Stimulated activated CD4-positive, alpha-beta T cell treated with anti-CD3 and anti-CD28 coated beads, Interleukin-4, amount 100 ng/mL, for 48 hours (primary cell): Measurements from ENCODE around the gene ACLY.
A peak's percentile ranks its signal among the peaks of the same experiment; 100 is the strongest.

Experiments
- DNase-seq, 2 donors: peaks; one replicate each; pipeline ENCODE4 v3.0.0-alpha.2; 2020; ENCODE audit warnings: low read depth in 2 of 2

The ACLY gene

GRCh38 chr17:41918314-41919164, at the start of gene ACLY:
ACLY (minus strand) TSS chr17:41918951; CDS start chr17:41913873, 5,078 bp downstream.
- DNase-seq: peak; percentile 93 to 95

GRCh38 chr17:41967921-41968578, 49.3 kb upstream of the ACLY start:
- DNase-seq: no peak

- DNase-seq: peak; percentile 28 to 36
These were observed 48.6 kb upstream of the ACLY start for GRCh38 chr17:41967141-41967920.

DNA sequence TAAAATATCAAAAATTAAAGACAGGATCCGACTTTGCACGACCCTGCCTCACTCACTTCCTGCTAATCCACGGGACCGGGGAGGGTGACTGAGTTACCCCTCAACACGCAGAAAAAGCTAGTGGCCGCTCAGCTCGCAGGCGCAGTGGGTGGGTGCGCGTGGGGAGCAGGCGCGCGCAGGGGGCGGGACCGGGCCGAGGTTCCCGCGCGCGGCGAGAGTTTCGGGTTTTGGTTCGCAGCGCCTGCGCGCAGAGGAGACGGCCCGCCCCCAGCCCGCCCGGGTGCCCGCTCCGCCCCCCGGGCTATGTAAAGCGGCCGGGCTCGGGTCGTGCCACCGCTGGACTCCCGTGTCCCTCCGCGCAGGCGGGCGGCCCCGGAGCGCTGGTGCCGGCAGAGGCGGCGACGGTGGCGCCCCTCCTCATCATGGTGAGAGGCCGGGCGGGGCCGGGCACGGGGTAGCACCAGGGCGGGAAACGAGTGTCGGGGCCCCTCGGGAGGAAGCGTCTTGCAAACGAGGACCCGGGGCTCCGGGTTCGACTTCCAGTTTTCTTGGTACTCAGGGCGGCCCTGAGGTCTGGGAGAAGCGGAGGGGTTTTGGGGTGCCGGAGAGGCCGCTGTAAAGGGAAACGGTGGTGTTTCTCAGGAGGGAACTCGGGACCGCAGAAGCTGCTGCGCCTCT, 47.9 kb upstream of the ACLY start, which contains the start of gene CNP:
TSS of gene CNP (plus strand) at position 333 of the 678 bp plus-strand sequence. CDS start at position 423, 90 bp downstream.
- DNase-seq: peak; percentile 87 to 91

DNA sequence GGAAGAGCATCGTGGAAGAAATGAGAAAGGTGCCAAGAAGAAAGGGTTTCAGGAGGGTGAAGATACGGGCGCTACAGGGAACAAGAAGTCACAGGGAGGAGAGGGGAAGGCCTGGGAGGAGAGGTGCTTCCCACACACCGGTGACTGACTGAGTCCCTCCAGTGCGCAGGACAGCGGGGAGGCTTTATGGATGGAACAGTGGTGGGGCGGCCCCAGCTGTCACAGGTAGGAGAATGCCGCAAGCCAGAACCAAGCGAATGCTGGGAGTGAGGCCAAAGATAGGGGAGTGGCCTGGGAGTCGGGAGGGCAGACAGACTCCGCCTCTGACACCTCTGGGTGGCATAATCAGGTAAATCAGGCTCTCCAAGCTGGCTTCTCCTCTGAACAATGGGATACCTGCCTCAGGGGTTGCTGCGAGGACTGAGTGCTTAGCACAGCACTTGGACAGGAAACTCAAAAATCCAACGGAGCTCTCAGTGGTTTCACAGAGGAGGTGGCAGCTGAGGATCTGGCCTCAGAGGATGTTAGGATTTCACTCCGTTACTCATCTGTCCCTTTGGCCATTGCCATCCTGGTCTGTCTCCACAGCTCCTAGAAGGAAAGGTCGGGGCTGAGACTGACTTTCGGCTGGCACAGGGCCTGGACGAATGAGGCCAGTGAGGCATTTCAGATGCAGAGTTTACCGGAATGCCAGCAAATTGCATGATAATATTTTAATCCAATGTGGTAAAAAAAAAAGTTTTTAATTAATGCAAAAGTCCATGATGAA, 47.1 kb upstream of the ACLY start:
- DNase-seq: peak; percentile 56 to 65

GRCh38 chr17:41962768-41963434, 44.1 kb upstream of the ACLY start:
- DNase-seq: peak; percentile 60 to 71

- DNase-seq: no peak
These were observed 43.4 kb upstream of the ACLY start for GRCh38 chr17:41962111-41962510.

- no peak for DNase-seq
These were observed 40.8 kb upstream of the ACLY start for GRCh38 chr17:41959336-41960095.

DNA sequence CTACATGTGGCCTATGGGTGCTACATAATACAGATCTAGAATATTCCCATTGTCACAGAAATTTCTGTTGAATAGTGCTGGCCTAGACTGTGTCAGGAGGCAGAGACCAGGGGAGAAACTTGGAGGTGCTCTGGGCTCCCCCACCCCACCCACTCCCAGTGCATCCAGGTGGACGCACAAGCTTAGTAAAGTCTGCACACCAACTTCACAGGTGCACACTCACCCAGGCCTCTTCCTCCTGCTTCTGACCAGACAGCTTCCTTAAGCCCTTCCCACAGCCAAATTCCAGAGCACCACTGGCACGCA, 40.2 kb upstream of the ACLY start:
- DNase-seq: no peak

DNA sequence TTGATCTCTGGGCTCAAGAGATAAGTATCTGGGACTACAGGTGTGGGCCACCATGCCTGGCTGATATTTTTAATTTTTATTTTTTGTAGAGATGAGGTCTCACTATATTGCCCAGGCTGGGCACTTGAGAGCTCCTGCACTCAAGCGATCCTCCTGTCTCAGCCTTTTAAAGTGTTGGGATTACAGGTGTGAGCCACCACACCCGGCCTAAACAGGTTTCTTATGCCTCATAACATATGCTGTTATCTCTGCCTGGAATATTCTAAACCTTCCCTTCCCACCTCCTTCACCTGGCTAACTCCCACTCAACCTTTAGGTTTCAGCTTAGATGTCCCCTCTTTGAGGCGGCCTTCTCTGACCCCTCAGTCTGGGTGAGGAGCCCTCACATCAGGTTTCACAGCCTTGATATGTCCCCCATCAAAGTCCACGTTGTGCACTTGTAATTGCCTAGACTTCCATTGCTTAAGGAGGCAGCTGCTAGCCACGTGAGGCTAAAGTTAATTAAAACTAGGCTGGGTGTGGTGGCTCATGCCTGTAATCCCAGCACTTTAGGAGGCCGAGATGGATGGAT, 39.2 kb upstream of the ACLY start:
- no peak for DNase-seq

- no peak for DNase-seq
These were observed 38.5 kb upstream of the ACLY start for GRCh38 chr17:41957031-41957868.

GRCh38 chr17:41956522-41956921, 37.8 kb upstream of the ACLY start:
- DNase-seq: no peak

DNA sequence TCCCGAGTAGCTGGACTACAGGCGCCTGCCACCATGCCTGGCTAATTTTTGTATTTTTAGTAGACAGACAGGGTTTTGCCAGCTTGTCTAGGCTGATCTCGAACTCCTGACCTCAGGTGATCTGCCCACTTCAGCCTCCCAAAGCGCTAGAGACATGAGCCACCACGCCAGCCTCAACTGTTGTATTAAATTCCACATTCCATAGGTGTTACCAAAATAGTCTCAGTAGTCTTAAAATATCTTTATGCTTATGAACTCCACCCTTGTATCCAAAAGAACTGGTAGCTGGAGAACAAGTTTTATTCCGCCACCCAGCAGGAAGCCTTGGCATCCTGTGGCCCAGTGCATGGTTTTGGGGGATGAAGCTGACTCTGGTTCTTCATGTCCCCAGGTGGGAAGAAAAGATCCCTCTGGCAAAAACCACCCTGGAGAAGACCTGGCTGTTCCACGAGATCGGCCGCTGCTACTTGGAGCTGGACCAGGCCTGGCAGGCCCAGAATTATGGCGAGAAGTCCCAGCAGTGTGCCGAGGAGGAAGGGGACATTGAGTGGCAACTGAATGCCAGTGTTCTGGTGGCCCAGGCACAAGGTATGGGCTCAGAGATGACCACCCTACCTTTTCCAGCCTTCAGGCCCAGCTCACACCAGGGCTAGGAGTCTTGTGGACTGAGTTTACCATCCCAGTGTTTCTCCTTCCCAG, 30.2 kb upstream of the ACLY start:
- DNase-seq: no peak

DNA sequence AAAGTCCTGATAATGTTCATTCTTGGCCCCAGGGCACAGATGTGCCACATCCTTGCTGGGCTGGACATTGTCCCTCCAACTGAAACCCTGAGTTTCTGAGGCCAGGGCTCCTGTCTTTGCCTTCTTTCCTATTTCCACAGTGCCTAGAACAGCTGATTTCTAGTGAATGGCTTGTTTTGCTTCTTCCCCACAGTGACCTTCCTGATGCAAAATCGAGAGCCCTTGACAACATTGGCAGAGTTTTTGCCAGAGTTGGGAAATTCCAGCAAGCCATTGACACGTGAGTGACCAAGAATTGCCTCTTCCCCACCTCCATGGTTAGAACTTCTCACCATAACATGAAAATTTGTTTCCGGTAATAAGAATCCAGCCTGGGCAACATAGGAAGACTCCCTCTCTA, 26.2 kb upstream of the ACLY start:
- no peak for DNase-seq

DNA sequence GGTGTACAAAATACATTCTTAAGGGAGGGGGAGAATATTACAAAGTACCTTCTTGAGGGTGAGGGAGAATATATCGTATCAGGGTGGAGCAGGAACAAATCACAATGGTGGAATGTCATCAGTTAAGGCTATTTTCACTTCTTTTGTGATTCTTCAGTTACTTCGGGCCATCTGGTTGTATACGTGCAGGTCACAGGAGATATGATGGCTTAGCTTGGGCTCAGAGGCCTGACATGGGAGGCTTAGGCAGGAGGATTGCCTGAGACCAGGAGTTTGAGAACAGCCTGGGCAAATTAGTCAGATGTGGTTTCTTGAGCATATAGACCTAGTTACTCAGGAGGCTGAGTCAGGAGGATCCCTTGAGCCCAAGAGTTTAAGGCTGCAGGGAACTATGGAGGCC, 24.7 kb upstream of the ACLY start:
- DNase-seq: no peak

- DNase-seq: no peak
These were observed 24.0 kb upstream of the ACLY start for GRCh38 chr17:41942626-41943373.

GRCh38 chr17:41941168-41941567, 22.4 kb upstream of the ACLY start:
- no peak for DNase-seq
